Measurements from ENCODE around the gene NFATC1. TPM values are rescaled to one million over a fixed set of nuclear protein-coding genes. Genes with fewer than 3 reads are reported as not detected.

The NFATC1 gene
- total and polyA plus RNA-seq, 5 donors: 14.7 to 25.3 (median 20.3) TPM

- H3K27ac ChIP-seq (ENCODE audit: low read length): no peak overlapping the region
- H3K4me1 ChIP-seq (ENCODE audit: control insufficient read depth, insufficient read depth, low read length): no peaks in the 10 kb centered on the region
- no peak for ATAC-seq
- no peaks in the 10 kb centered on the region for H3K9me3 ChIP-seq (ENCODE audit: control insufficient read depth, low read length)
- no peak overlapping the region for H3K4me3 ChIP-seq (ENCODE audit: low read length)
- peak in 2 of 3 donors; percentile 67 to 70 for DNase-seq
- intact Hi-C loops (cut with DNase I): loop anchor here in 3 of 4 donors (5.0 kb wide), 1 partner anchor 144 kb away; no protein-coding TSS in a partner anchor
- WGBS: 68% methylated on average over 27 of the region's 27 CpGs
- no peaks in the 10 kb centered on the region for H3K27me3 ChIP-seq (ENCODE audit: control insufficient read depth, insufficient read depth)
Measured at GRCh38 chr18:79382681-79383387, 12.9 kb upstream of the NFATC1 start.

- no peaks in the 10 kb centered on the region for H3K27me3 ChIP-seq (ENCODE audit: control insufficient read depth, insufficient read depth)
- no peak overlapping the region for H3K27ac ChIP-seq (ENCODE audit: low read length)
- H3K4me1 ChIP-seq (ENCODE audit: control insufficient read depth, insufficient read depth, low read length): no peaks in the 10 kb centered on the region
- WGBS: 84% methylated on average over 20 of the region's 20 CpGs
- H3K9me3 ChIP-seq (ENCODE audit: control insufficient read depth, low read length): no peaks in the 10 kb centered on the region
- DNase-seq: peak in 2 of 3 donors; percentile 52 to 57
- intact Hi-C loops (cut with DNase I): loop anchor here in 3 of 4 donors (5.0 kb wide), 1 partner anchor 144 kb away; no protein-coding TSS in a partner anchor
- no peak overlapping the region for H3K4me3 ChIP-seq (ENCODE audit: low read length)
- peak in 1 of 2 donors; percentile 3 for ATAC-seq
Measured at GRCh38 chr18:79383388-79384056, 12.2 kb upstream of the NFATC1 start.

- Histone ChIP-seq H3K27me3 (ENCODE audit: control insufficient read depth, insufficient read depth) (no peaks in the 10 kb centered on the region), H3K9me3 (ENCODE audit: control insufficient read depth, low read length) (no peaks in the 10 kb centered on the region), H3K27ac (ENCODE audit: low read length) (no peak overlapping the region), H3K4me3 (ENCODE audit: low read length) (no peak overlapping the region), H3K4me1 (ENCODE audit: control insufficient read depth, insufficient read depth, low read length) (no peaks in the 10 kb centered on the region)
- no peak for ATAC-seq
- peak in 2 of 3 donors; percentile 55 to 59 for DNase-seq
- WGBS: 28% methylated on average over 17 of the region's 17 CpGs
- intact Hi-C loops (cut with DNase I): loop anchor here in 3 of 4 donors (5.0 kb wide), 1 partner anchor 143 kb away; no protein-coding TSS in a partner anchor
Measured at GRCh38 chr18:79384151-79384807, 11.5 kb upstream of the NFATC1 start.

- Histone ChIP-seq H3K4me3 (ENCODE audit: low read length) (no peak overlapping the region), H3K27me3 (ENCODE audit: control insufficient read depth, insufficient read depth) (no peaks in the 10 kb centered on the region), H3K27ac (ENCODE audit: low read length) (no peak overlapping the region), H3K4me1 (ENCODE audit: control insufficient read depth, insufficient read depth, low read length) (no peaks in the 10 kb centered on the region), H3K9me3 (ENCODE audit: control insufficient read depth, low read length) (no peaks in the 10 kb centered on the region)
- WGBS: 66% methylated on average over 16 of the region's 16 CpGs
- DNase-seq: no peak
- no peak for ATAC-seq
- intact Hi-C loops (cut with DNase I): loop anchor here in 3 of 4 donors (5.0 kb wide), 1 partner anchor 142 kb away; no protein-coding TSS in a partner anchor
Measured at GRCh38 chr18:79384834-79385233, 10.9 kb upstream of the NFATC1 start.

DNA sequence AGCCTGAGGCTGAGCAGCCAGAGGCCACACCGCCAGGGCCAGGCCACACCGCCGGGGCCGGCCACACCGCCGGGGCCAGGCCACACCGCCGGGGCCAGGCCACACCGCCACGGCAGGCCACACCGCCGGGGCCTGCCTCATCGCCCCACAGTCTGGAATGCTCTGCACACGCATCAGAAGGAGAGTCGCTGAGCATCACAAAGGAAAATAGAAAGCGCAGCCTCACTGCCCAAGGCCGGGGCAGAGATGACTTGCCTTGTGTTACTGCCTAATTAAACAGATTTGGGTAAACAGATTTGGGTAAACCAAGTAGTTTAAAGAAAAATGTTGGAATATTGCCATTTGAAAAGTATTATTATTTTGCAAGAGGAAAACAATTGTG is 10.4 kb upstream of the NFATC1 start:
- intact Hi-C loops (cut with DNase I): no loop called here
- H3K27me3 ChIP-seq (ENCODE audit: control insufficient read depth, insufficient read depth): no peaks in the 10 kb centered on the region
- H3K27ac ChIP-seq (ENCODE audit: low read length): no peak overlapping the region
- no peaks in the 10 kb centered on the region for H3K9me3 ChIP-seq (ENCODE audit: control insufficient read depth, low read length)
- no peaks in the 10 kb centered on the region for H3K4me1 ChIP-seq (ENCODE audit: control insufficient read depth, insufficient read depth, low read length)
- DNase-seq (no peak), ATAC-seq (no peak)
- 74% methylated on average over 17 of the region's 17 CpGs for WGBS
- H3K4me3 ChIP-seq (ENCODE audit: low read length): no peak overlapping the region

- H3K9me3 ChIP-seq (ENCODE audit: control insufficient read depth, low read length): no peaks in the 10 kb centered on the region
- no peak overlapping the region for H3K4me3 ChIP-seq (ENCODE audit: low read length)
- DNase-seq: peak in 1 of 3 donors; percentile 38
- 81% methylated on average over 21 of the region's 21 CpGs for WGBS
- H3K4me1 ChIP-seq (ENCODE audit: control insufficient read depth, insufficient read depth, low read length): no peaks in the 10 kb centered on the region
- ATAC-seq: no peak
- no peak overlapping the region for H3K27ac ChIP-seq (ENCODE audit: low read length)
- H3K27me3 ChIP-seq (ENCODE audit: control insufficient read depth, insufficient read depth): no peaks in the 10 kb centered on the region
- intact Hi-C loops (cut with DNase I): no loop called here
Measured at GRCh38 chr18:79385708-79386341, 9.9 kb upstream of the NFATC1 start.

DNA sequence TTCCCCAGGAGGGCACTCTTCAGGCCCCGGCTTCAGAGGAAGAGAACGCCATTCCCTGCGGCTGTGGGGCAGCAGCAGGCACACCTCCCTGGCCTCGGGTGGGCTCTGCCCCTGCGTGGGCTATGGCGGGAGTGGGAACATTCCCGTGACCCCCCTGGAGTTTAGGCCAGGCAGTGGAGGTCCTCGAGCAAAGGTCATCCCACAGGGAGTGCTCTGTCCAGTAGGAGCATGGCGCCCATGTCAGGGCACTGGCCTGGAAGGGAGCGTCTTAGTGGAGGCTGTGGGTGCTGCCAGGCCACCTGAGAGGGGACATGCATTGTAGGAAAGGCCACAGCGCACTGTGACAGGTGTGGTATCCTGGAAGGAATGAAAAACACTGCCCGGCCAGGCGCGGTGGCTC is 9.2 kb upstream of the NFATC1 start:
- H3K9me3 ChIP-seq (ENCODE audit: control insufficient read depth, low read length): no peaks in the 10 kb centered on the region
- H3K4me3 ChIP-seq (ENCODE audit: low read length): no peak overlapping the region
- no peak overlapping the region for H3K27ac ChIP-seq (ENCODE audit: low read length)
- no peaks in the 10 kb centered on the region for H3K27me3 ChIP-seq (ENCODE audit: control insufficient read depth, insufficient read depth)
- peak in 1 of 3 donors; percentile 43 for DNase-seq
- intact Hi-C loops (cut with DNase I): no loop called here
- H3K4me1 ChIP-seq (ENCODE audit: control insufficient read depth, insufficient read depth, low read length): no peaks in the 10 kb centered on the region
- 89% methylated on average over 14 of the region's 14 CpGs for WGBS
- no peak for ATAC-seq

- Histone ChIP-seq H3K27me3 (ENCODE audit: control insufficient read depth, insufficient read depth) (no peaks in the 10 kb centered on the region), H3K4me3 (ENCODE audit: low read length) (no peak overlapping the region), H3K4me1 (ENCODE audit: control insufficient read depth, insufficient read depth, low read length) (no peaks in the 10 kb centered on the region), H3K27ac (ENCODE audit: low read length) (no peak overlapping the region), H3K9me3 (ENCODE audit: control insufficient read depth, low read length) (no peaks in the 10 kb centered on the region)
- intact Hi-C loops (cut with DNase I): no loop called here
- WGBS: 70% methylated on average over 6 of the region's 6 CpGs
- no peak for ATAC-seq
- no peak for DNase-seq
Measured at GRCh38 chr18:79387214-79387613, 8.5 kb upstream of the NFATC1 start.

DNA sequence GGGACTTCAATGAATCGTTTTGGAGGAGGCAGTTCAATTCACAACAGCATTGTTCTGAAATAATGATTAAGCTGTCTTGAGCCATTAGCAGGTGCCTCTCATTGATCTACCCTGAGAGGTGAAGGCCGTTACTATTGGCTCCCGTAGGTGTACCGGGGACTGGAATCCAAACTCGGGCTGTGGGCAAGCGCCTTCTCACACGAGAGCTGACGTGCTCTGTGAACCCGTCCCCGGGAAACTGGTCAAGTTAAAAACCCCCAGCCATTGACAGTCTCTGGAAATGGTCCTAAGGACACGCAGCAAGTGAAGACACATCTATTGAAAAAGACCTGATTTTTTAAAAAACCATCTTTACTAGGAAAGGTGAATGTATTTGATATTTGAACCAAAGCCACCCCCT is 8.1 kb upstream of the NFATC1 start:
- Histone ChIP-seq H3K27ac (ENCODE audit: low read length) (no peak overlapping the region), H3K4me1 (ENCODE audit: control insufficient read depth, insufficient read depth, low read length) (no peaks in the 10 kb centered on the region), H3K4me3 (ENCODE audit: low read length) (no peak overlapping the region), H3K9me3 (ENCODE audit: control insufficient read depth, low read length) (no peaks in the 10 kb centered on the region), H3K27me3 (ENCODE audit: control insufficient read depth, insufficient read depth) (no peaks in the 10 kb centered on the region)
- ATAC-seq: no peak
- WGBS: 78% methylated on average over 11 of the region's 11 CpGs
- intact Hi-C loops (cut with DNase I): no loop called here
- no peak for DNase-seq

GRCh38 chr18:79388043-79388442 is 7.7 kb upstream of the NFATC1 start:
- whole genome bisulfite sequencing: 65% methylated on average over 7 of the region's 7 CpGs
- Histone ChIP-seq H3K27ac (ENCODE audit: low read length) (no peak overlapping the region), H3K9me3 (ENCODE audit: control insufficient read depth, low read length) (no peaks in the 10 kb centered on the region), H3K4me1 (ENCODE audit: control insufficient read depth, insufficient read depth, low read length) (peaks cover 2% of the 10 kb centered on the region), H3K27me3 (ENCODE audit: control insufficient read depth, insufficient read depth) (no peaks in the 10 kb centered on the region), H3K4me3 (ENCODE audit: low read length) (no peak overlapping the region)
- DNase-seq (no peak), ATAC-seq (no peak)
- intact Hi-C loops (cut with DNase I): no loop called here
